SK-N-SH (cell line): ENCODE results near the gene MFSD12. TPM values are rescaled to one million over a fixed set of nuclear protein-coding genes. Genes with fewer than 3 reads are reported as not detected.
"Not testable (repeated sequence)": the region's sequence is repeated elsewhere in the genome, so short reads cannot be mapped to it uniquely, and the experiment has no call there.

Experiments
- CTCF ChIA-PET: fragments of 300-600, 350-600 bp; formaldehyde crosslinking; extraction: SDS; loops from one replicate; lab custom pipeline; 2021; lab: Yijun Ruan, JAX
- POLR2A ChIA-PET: fragments of 350-600 bp; sonication (Branson Sonifier 250); formaldehyde crosslinking; extraction: SDS; loops from one replicate; lab custom pipeline; 2020; ENCODE audit warnings: antibody characterized with exemption, inconsistent platforms; lab: Yijun Ruan, JAX
- DNase-seq: peaks from one replicate; pipeline ENCODE4 v3.0.0; 2012
- H2AFZ ChIP-seq: fragments of 200-600 bp; sonication (generic); 2 replicates; pipeline ENCODE4 v1.8.1; 2016; ENCODE audit warnings: antibody characterized with exemption, mild to moderate bottlenecking, low read depth
- H3F3A ChIP-seq: fragments of 200-600 bp; sonication (generic); replicated peaks from 2 replicates; pipeline ENCODE3; 2016; ENCODE audit warnings: antibody characterized with exemption, mild to moderate bottlenecking; ENCODE audit not compliant: insufficient read depth
- H3K27ac ChIP-seq, 2 experiments: fragments of 200-500 bp in 1 of 2; fragments of 200-600 bp in 1 of 2; sonication (Bioruptor generic) in 1 of 2; sonication (generic), shearing (Covaris generic) in 1 of 2; 2 replicates each; pipeline versions ENCODE4 v1.5.1 to v1.6.1; 2014 to 2016; ENCODE audit warnings: low read depth in 2 of 2, inconsistent platforms in 1 of 2, low read length in 1 of 2, mild to moderate bottlenecking in 1 of 2, mixed read lengths in 1 of 2
- H3K27me3 ChIP-seq: fragments of 200-600 bp; sonication (generic), shearing (Covaris generic); 2 replicates; pipeline ENCODE4 v1.6.1; 2016; ENCODE audit warnings: mixed run types; ENCODE audit not compliant: insufficient read depth
- H3K36me3 ChIP-seq, 2 experiments: fragments of 200-500 bp in 1 of 2; fragments of 200-600 bp in 1 of 2; sonication (Bioruptor generic) in 1 of 2; sonication (generic) in 1 of 2; replicated peaks in 1 of 2; 2 replicates each; pipeline versions ENCODE3 to v1.5.1; 2014 to 2016; ENCODE audit warnings: low read length in 1 of 2, mild to moderate bottlenecking in 1 of 2; ENCODE audit not compliant: insufficient read depth in 2 of 2, control insufficient read depth in 1 of 2
- H3K4me1 ChIP-seq, 2 experiments: fragments of 200-500 bp in 1 of 2; fragments of 200-600 bp in 1 of 2; sonication (Bioruptor generic) in 1 of 2; sonication (generic), shearing (Covaris generic) in 1 of 2; 2 replicates each; pipeline versions ENCODE4 v1.5.1 to v1.6.1; 2014 to 2016; ENCODE audit warnings: low read depth in 1 of 2, low read length in 1 of 2, mixed run types in 1 of 2; ENCODE audit not compliant: insufficient read depth in 2 of 2, control insufficient read depth in 1 of 2
- H3K4me2 ChIP-seq: fragments of 200-600 bp; sonication (generic), shearing (Covaris generic); 2 replicates; pipeline ENCODE4 v1.6.1; 2017; ENCODE audit warnings: mixed run types
- H3K4me3 ChIP-seq, 2 experiments: fragments of 200-500 bp in 1 of 2; fragments of 200-600 bp in 1 of 2; sonication (Bioruptor generic) in 1 of 2; sonication (generic), shearing (Covaris generic) in 1 of 2; 2 replicates each; pipeline versions ENCODE4 v1.5.1 to v1.8.1; 2014 to 2016; ENCODE audit warnings: low read depth in 2 of 2, inconsistent platforms in 1 of 2, low read length in 1 of 2, mild to moderate bottlenecking in 1 of 2, mixed read lengths in 1 of 2, moderate library complexity in 1 of 2
- H3K79me2 ChIP-seq: fragments of 200-600 bp; sonication (generic); 2 replicates; pipeline ENCODE4 v1.8.1; 2017; ENCODE audit warnings: mild to moderate bottlenecking; ENCODE audit not compliant: insufficient read depth
- H3K9ac ChIP-seq: fragments of 200-600 bp; sonication (generic); 2 replicates; pipeline ENCODE4 v1.6.1; 2017; ENCODE audit warnings: mixed run types
- H3K9me2 ChIP-seq: fragments of 200-600 bp; sonication (generic); 2 replicates; pipeline ENCODE4 v1.6.1; 2017; ENCODE audit warnings: mixed run types
- H3K9me3 ChIP-seq: fragments of 200-600 bp; sonication (generic); 2 replicates; pipeline ENCODE4 v1.6.1; 2017; ENCODE audit warnings: mixed run types, mild to moderate bottlenecking, moderate library complexity
- H4K20me1 ChIP-seq: fragments of 200-600 bp; sonication (generic); 2 replicates; pipeline ENCODE4 v1.6.1; 2017; ENCODE audit warnings: mild to moderate bottlenecking, mixed run types; ENCODE audit not compliant: insufficient read depth
- ELF1 ChIP-seq: IDR thresholded peaks from 2 replicates; pipeline ENCODE4 v1.4.0; 2012
- EP300 ChIP-seq, 2 experiments: IDR thresholded peaks; 2 replicates each; pipeline versions ENCODE4 v1.4.0 to v1.6.1; 2012; ENCODE audit warnings: borderline replicate concordance in 1 of 2, low read depth in 1 of 2, low read length in 1 of 2
- FOSL2 ChIP-seq: IDR thresholded peaks from 2 replicates; pipeline ENCODE4 v1.4.0; 2012; ENCODE audit warnings: low read depth, mild to moderate bottlenecking, moderate library complexity, borderline replicate concordance
- FOXJ3 ChIP-seq: sonication (generic); formaldehyde crosslinking; IDR thresholded peaks from 2 replicates; pipeline ENCODE4 v1.5.1; 2020; ENCODE audit warnings: mild to moderate bottlenecking, missing genetic modification reagents
- GATA2 ChIP-seq: sonication (generic); formaldehyde crosslinking; IDR thresholded peaks from 2 replicates; pipeline ENCODE4 v1.5.0; 2020; ENCODE audit warnings: mild to moderate bottlenecking, missing genetic modification reagents
- JUND ChIP-seq: IDR thresholded peaks from 2 replicates; pipeline ENCODE4 v1.4.0; 2012
- MEF2A ChIP-seq: IDR thresholded peaks from 2 replicates; pipeline ENCODE4 v1.4.0; 2012; ENCODE audit warnings: low read depth, borderline replicate concordance
- MXI1 ChIP-seq: IDR thresholded peaks from 2 replicates; pipeline ENCODE4 v1.6.1; 2012; ENCODE audit warnings: mild to moderate bottlenecking, low read depth, low read length, improper control_type of control experiment
- NRF1 ChIP-seq: IDR thresholded peaks from 2 replicates; pipeline ENCODE4 v1.6.1; 2012; ENCODE audit warnings: low read depth, mild to moderate bottlenecking, low read length
- POLR2AphosphoS5 ChIP-seq: IDR thresholded peaks from 2 replicates; pipeline ENCODE4 v1.6.1; 2012; ENCODE audit warnings: low read depth, low read length
- RFX5 ChIP-seq: IDR thresholded peaks from 2 replicates; pipeline ENCODE4 v1.6.1; 2012; ENCODE audit warnings: mild to moderate bottlenecking, improper control_type of control experiment, low read length
- RXRA ChIP-seq: IDR thresholded peaks from 2 replicates; pipeline ENCODE4 v1.4.0; 2012; ENCODE audit warnings: low read depth, mild to moderate bottlenecking, borderline replicate concordance
- TCF12 ChIP-seq: IDR thresholded peaks from 2 replicates; pipeline ENCODE4 v1.4.0; 2012
- WGBS: methylation state at CpG from one replicate; pipeline ENCODE4 v1.1.6; 2017; ENCODE audit warnings: low lambda C conversion rate; 5-methylcytosine and 5-hydroxymethylcytosine counted together
- polyA plus RNA-seq, 3 experiments: library from polyadenylated mRNA; depleted of rRNA; stranded (reverse); fragments of >200 nt; gene quantifications; 2 replicates each; pipeline ENCODE4 v1.2.3, GENCODE V29; 2012
- TF ChIP-seq, protein P1 (sequence below): fragments of 150-350 bp; IDR thresholded peaks from 2 replicates; pipeline ENCODE4 v1.6.1; 2016; ENCODE audit warnings: mild to moderate bottlenecking, low read depth, low read length
- TF ChIP-seq, protein P2 (sequence below): fragments of 150-350 bp; IDR thresholded peaks from 2 replicates; pipeline ENCODE4 v1.6.1; 2017; ENCODE audit warnings: antibody characterized with exemption, low read length, low read depth, borderline replicate concordance

The MFSD12 gene
- polyA plus RNA-seq, 1 of the 3 experiments (the other 2 are of a cell fraction): 53.3 TPM

DNA sequence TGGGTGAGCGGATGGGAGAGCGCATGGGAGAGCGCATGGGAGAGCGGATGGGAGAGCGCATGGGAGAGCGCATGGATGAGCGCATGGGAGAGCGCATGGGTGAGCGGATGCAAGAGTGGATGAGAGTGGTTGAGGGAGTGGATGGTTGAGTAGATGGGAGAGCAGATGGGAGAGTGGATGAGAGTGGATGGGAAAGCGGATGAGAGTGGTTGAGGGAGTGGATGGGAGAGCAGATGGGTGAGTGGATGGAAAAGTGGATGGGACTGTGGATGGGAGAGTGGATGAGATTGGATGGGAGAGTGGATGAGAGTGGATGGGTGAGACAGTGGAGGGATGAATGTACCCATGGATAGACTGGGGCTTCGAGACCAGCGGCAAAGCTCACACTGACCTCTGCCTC, 27.0 kb downstream of the MFSD12 start:
- Histone ChIP-seq H3F3A (no peaks in the 10 kb centered on the region), H2AFZ (no peak overlapping the region), H3K9me2 (no peaks in the 10 kb centered on the region)
- TF ChIP-seq, protein P1, sequence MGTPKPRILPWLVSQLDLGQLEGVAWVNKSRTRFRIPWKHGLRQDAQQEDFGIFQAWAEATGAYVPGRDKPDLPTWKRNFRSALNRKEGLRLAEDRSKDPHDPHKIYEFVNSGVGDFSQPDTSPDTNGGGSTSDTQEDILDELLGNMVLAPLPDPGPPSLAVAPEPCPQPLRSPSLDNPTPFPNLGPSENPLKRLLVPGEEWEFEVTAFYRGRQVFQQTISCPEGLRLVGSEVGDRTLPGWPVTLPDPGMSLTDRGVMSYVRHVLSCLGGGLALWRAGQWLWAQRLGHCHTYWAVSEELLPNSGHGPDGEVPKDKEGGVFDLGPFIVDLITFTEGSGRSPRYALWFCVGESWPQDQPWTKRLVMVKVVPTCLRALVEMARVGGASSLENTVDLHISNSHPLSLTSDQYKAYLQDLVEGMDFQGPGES: no peak
- TF ChIP-seq FOXJ3 (CRISPR knock-in tag) (no peak), MEF2A (no peak), NRF1 (no peak), MXI1 (no peak), GATA2 (no peak), RFX5 (no peak), FOSL2 (no peak), ELF1 (no peak), JUND (no peak), EP300 (IDR thresholded peaks at IDR 0.05; ENCODE audit: borderline replicate concordance in 1 of 2, low read depth in 1 of 2, low read length in 1 of 2) (no peak), POLR2AphosphoS5 (no peak), RXRA (no peak), TCF12 (no peak)
- TF ChIP-seq, protein P2, sequence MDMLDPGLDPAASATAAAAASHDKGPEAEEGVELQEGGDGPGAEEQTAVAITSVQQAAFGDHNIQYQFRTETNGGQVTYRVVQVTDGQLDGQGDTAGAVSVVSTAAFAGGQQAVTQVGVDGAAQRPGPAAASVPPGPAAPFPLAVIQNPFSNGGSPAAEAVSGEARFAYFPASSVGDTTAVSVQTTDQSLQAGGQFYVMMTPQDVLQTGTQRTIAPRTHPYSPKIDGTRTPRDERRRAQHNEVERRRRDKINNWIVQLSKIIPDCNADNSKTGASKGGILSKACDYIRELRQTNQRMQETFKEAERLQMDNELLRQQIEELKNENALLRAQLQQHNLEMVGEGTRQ: no peak
- TF ChIP-seq, all 33 proteins: peak for 0
- H3K79me2 ChIP-seq: no peaks in the 10 kb centered on the region
- H3K36me3 ChIP-seq: peaks cover 4 to 50% of the 10 kb centered on the region in 2 experiments
- no peaks in the 10 kb centered on the region for H3K27me3 ChIP-seq
- DNase-seq: no peak
- POLR2A ChIA-PET: no interaction called here
- 98% methylated on average over 12 of the region's 12 CpGs for WGBS
- CTCF ChIA-PET: no interaction called here
- peaks cover 3% of the 10 kb centered on the region; the same call in 1 of the 2 replicates for H4K20me1 ChIP-seq
- no peak overlapping the region for H3K4me3 ChIP-seq
- no peak overlapping the region for H3K27ac ChIP-seq
- H3K9me3 ChIP-seq: no peaks in the 10 kb centered on the region
- H3K4me1 ChIP-seq: no peaks in the 10 kb centered on the region
- H3K4me2 ChIP-seq: no peak overlapping the region
- H3K9ac ChIP-seq: no peak overlapping the region

DNA sequence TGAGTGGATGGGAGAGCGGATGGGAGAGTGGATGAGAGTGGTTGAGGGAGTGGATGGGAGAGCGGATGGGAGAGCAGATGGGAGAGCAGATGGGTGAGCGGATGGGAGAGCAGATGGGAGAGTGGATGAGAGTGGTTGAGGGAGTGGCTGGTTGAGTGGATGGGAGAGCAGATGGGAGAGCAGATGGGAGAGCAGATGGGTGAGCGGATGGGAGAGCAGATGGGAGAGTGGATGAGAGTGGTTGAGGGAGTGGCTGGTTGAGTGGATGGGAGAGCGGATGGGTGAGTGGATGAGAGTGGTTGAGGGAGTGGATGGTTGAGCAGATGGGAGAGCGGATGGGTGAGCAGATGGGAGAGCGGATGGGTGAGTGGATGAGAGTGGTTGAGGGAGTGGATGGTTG, 28.1 kb downstream of the MFSD12 start:
- POLR2A ChIA-PET, CTCF ChIA-PET: not testable (repeated sequence)
- over 99% methylated on average over 7 of the region's 7 CpGs for WGBS

More for the DNA sequence above, 28.1 kb downstream of the MFSD12 start:
- DNase-seq, H4K20me1 ChIP-seq, H3K79me2 ChIP-seq, H3K4me2 ChIP-seq, H3K27ac ChIP-seq, H3K9me3 ChIP-seq, H2AFZ ChIP-seq, H3K9ac ChIP-seq, H3K4me3 ChIP-seq, H3K27me3 ChIP-seq, H3K9me2 ChIP-seq, H3K4me1 ChIP-seq, H3F3A ChIP-seq: not testable (repeated sequence)
- peaks cover 4 to 45% of the 10 kb centered on the region in 2 experiments for H3K36me3 ChIP-seq
